ENCODE results near the gene UGT1A8. TPM values are rescaled to one million over a fixed set of nuclear protein-coding genes. Genes with fewer than 3 reads are reported as not detected.
"Not testable (repeated sequence)": the region's sequence is repeated elsewhere in the genome, so short reads cannot be mapped to it uniquely, and the experiment has no call there.

Gene UGT1A8
- total and polyA plus RNA-seq, 2 donors (not counting 3 experiments of a cell fraction or from before 2014, with no cell fraction given) = not detected

- H3K27ac ChIP-seq (ENCODE audit: insufficient read depth, low read depth, low read length); H3K4me2 ChIP-seq (ENCODE audit: insufficient read depth, low read length); H3K4me1 ChIP-seq (ENCODE audit: control insufficient read depth, extremely low read depth, insufficient read depth, low read length); H3K4me3 ChIP-seq (replicated peaks in 1 of 3; ENCODE audit: insufficient read depth in 1 of 3, low read depth in 1 of 3, low read length in 3 of 3); POLR2A ChIA-PET; H3K36me3 ChIP-seq (ENCODE audit: control insufficient read depth in 2 of 2, extremely low read depth in 1 of 2, insufficient read depth in 2 of 2, low read length in 2 of 2); H2AFZ ChIP-seq (ENCODE audit: low read depth, low read length); CTCF ChIA-PET; H3K79me2 ChIP-seq (ENCODE audit: control insufficient read depth, insufficient read depth, low read length); dilution Hi-C loops (cut with MboI; ENCODE audit: extremely low pct_ligation_motif_present, low sequenced_read_pairs); H4K20me1 ChIP-seq (replicated peaks; ENCODE audit: control insufficient read depth, extremely low read depth, insufficient read depth, low read length); H3K9me1 ChIP-seq (replicated peaks; ENCODE audit: control insufficient read depth, extremely low read depth, insufficient read depth, low read length); DNase-seq (ENCODE audit: low read depth, low spot score); intact Hi-C loops (cut with micrococcal nuclease); H3K9me3 ChIP-seq (replicated peaks; ENCODE audit: control insufficient read depth, insufficient read depth, low read length); H3K27me3 ChIP-seq (ENCODE audit: control insufficient read depth in 2 of 2, insufficient read depth in 2 of 2, low read length in 2 of 2); H3K9ac ChIP-seq (replicated peaks; ENCODE audit: extremely low read depth, insufficient read depth, low read length); FAIRE-seq; BruUV-seq (replicated peaks): not testable (repeated sequence)
Measured at GRCh38 chr2:233621863-233622262, 4.4 kb downstream of the UGT1A8 start.

GRCh38 chr2:233627331-233628025, 10.0 kb downstream of the UGT1A8 start:
- no peaks in the 10 kb centered on the region for H3K9me3 ChIP-seq (replicated peaks; ENCODE audit: control insufficient read depth, insufficient read depth, low read length)
- H3K79me2 ChIP-seq (ENCODE audit: control insufficient read depth, insufficient read depth, low read length) = no peaks in the 10 kb centered on the region
- H3K27ac ChIP-seq (ENCODE audit: insufficient read depth, low read depth, low read length) = no peak overlapping the region
- H3K36me3 ChIP-seq (ENCODE audit: control insufficient read depth in 2 of 2, extremely low read depth in 1 of 2, insufficient read depth in 2 of 2, low read length in 2 of 2) = no peaks in the 10 kb centered on the region
- H3K4me3 ChIP-seq (replicated peaks in 1 of 3; ENCODE audit: insufficient read depth in 1 of 3, low read depth in 1 of 3, low read length in 3 of 3) = no peak overlapping the region
- TF ChIP-seq GATA2 (IDR thresholded peaks at IDR 0.05; ENCODE audit: insufficient read depth, insufficient read length, low read depth, low read length) (no peak), MAX (IDR thresholded peaks at IDR 0.05; ENCODE audit: insufficient read depth, insufficient read length) (no peak), CTCF (IDR thresholded peaks at IDR 0.05; ENCODE audit: extremely low read depth in 1 of 2, insufficient read depth in 1 of 2, low read depth in 1 of 2, low read length in 2 of 2) (no peak), MYC (IDR thresholded peaks at IDR 0.05; ENCODE audit: low read depth, low read length) (no peak), FOS (IDR thresholded peaks at IDR 0.05; ENCODE audit: borderline replicate concordance, insufficient read depth, low read length) (no peak), POLR2AphosphoS5 (IDR thresholded peaks at IDR 0.05; ENCODE audit: insufficient read depth, low read depth, low read length) (no peak), POLR2A (IDR thresholded peaks at IDR 0.05; ENCODE audit: low read depth, low read length) (no peak), JUN (IDR thresholded peaks at IDR 0.05; ENCODE audit: borderline replicate concordance, insufficient read depth, insufficient read length, low read depth) (no peak), EZH2 (IDR thresholded peaks at IDR 0.05; ENCODE audit: borderline replicate concordance, low read depth, low read length, severe bottlenecking) (no peak)
- no TSS peak for BruUV-seq (replicated peaks)
- CTCF ChIA-PET = interaction anchor here (0.9 to 1.0 kb wide), 2 partner anchors 13 to 16 kb away, joined by 3 read pairs; no protein-coding TSS in a partner anchor
- POLR2A ChIA-PET = no interaction called here
- dilution Hi-C loops (cut with MboI; ENCODE audit: extremely low pct_ligation_motif_present, low sequenced_read_pairs) (no loop called here), intact Hi-C loops (cut with micrococcal nuclease) (no loop called here)
- DNase-seq (ENCODE audit: low read depth, low spot score) (no peak), FAIRE-seq (no peak)
- no peaks in the 10 kb centered on the region for H4K20me1 ChIP-seq (replicated peaks; ENCODE audit: control insufficient read depth, extremely low read depth, insufficient read depth, low read length)
- no peaks in the 10 kb centered on the region for H3K27me3 ChIP-seq (ENCODE audit: control insufficient read depth in 2 of 2, insufficient read depth in 2 of 2, low read length in 2 of 2)
- H3K4me1 ChIP-seq (ENCODE audit: control insufficient read depth, extremely low read depth, insufficient read depth, low read length) = no peaks in the 10 kb centered on the region
- no peak overlapping the region for H3K9ac ChIP-seq (replicated peaks; ENCODE audit: extremely low read depth, insufficient read depth, low read length)
- no peak overlapping the region for H3K4me2 ChIP-seq (ENCODE audit: insufficient read depth, low read length)
- H2AFZ ChIP-seq (ENCODE audit: low read depth, low read length) = no peak overlapping the region
- H3K9me1 ChIP-seq (replicated peaks; ENCODE audit: control insufficient read depth, extremely low read depth, insufficient read depth, low read length) = no peaks in the 10 kb centered on the region

GRCh38 chr2:233636306-233636705, 18.9 kb downstream of the UGT1A8 start, which contains the start of gene UGT1A10:
UGT1A10 (plus strand) TSS chr2:233636448; CDS start chr2:233636523, 75 bp downstream.
- FAIRE-seq; CTCF ChIA-PET; H3K27me3 ChIP-seq (ENCODE audit: control insufficient read depth in 2 of 2, insufficient read depth in 2 of 2, low read length in 2 of 2); H2AFZ ChIP-seq (ENCODE audit: low read depth, low read length); H3K36me3 ChIP-seq (ENCODE audit: control insufficient read depth in 2 of 2, extremely low read depth in 1 of 2, insufficient read depth in 2 of 2, low read length in 2 of 2); dilution Hi-C loops (cut with MboI; ENCODE audit: extremely low pct_ligation_motif_present, low sequenced_read_pairs); H3K4me3 ChIP-seq (replicated peaks in 1 of 3; ENCODE audit: insufficient read depth in 1 of 3, low read depth in 1 of 3, low read length in 3 of 3); H3K9me1 ChIP-seq (replicated peaks; ENCODE audit: control insufficient read depth, extremely low read depth, insufficient read depth, low read length); H4K20me1 ChIP-seq (replicated peaks; ENCODE audit: control insufficient read depth, extremely low read depth, insufficient read depth, low read length); H3K9ac ChIP-seq (replicated peaks; ENCODE audit: extremely low read depth, insufficient read depth, low read length); DNase-seq (ENCODE audit: low read depth, low spot score); H3K9me3 ChIP-seq (replicated peaks; ENCODE audit: control insufficient read depth, insufficient read depth, low read length); H3K4me2 ChIP-seq (ENCODE audit: insufficient read depth, low read length); H3K27ac ChIP-seq (ENCODE audit: insufficient read depth, low read depth, low read length); BruUV-seq (replicated peaks); POLR2A ChIA-PET; H3K4me1 ChIP-seq (ENCODE audit: control insufficient read depth, extremely low read depth, insufficient read depth, low read length); intact Hi-C loops (cut with micrococcal nuclease); H3K79me2 ChIP-seq (ENCODE audit: control insufficient read depth, insufficient read depth, low read length): not testable (repeated sequence)

Data from endothelial cell of umbilical vein (primary cell).